ENCODE results near the gene NRARP. TPM values are rescaled to one million over a fixed set of nuclear protein-coding genes. Genes with fewer than 3 reads are reported as not detected.

Gene NRARP
- total and polyA plus RNA-seq, 2 of the 13 experiments (the other 11 are each of a cell fraction or from before 2014, with no cell fraction given), result 0.22 to 0.46 TPM

DNA sequence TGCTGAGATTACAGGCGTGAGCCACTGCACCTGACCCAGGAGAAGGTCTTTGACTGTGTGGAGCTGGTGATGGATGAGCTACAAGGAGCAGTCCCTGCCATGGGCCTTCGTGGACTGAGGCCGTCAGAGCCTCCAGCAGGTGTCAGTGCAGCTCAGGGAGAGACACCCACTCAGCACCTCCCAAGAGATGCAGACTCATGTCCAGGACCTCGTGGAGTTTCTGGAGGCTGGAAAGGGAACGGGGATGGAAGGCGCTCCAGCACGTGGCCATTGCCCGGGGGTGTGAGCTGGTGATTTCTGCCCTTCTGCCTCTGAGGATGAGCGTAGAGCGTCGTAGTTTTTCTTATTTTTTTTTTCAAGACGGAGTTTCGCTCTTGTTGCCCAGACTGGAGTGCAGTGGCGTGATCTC is 15.1 kb downstream of the NRARP start (continued):
- TF ChIP-seq TBL1XR1 (IDR thresholded peaks at IDR 0.05; ENCODE audit: borderline replicate concordance, low read length, partially characterized antibody) (no peak), GATA4 (IDR thresholded peaks at IDR 0.05; ENCODE audit: borderline replicate concordance, low read depth) (no peak), CBFB (CRISPR knock-in tag; IDR thresholded peaks at IDR 0.05) (no peak), SYNCRIP (IDR thresholded peaks at IDR 0.05; ENCODE audit: insufficient read depth, low read depth, low read length) (no peak), SOX5 (CRISPR knock-in tag; IDR thresholded peaks at IDR 0.05; ENCODE audit: borderline replicate concordance) (no peak), YEATS4 (CRISPR knock-in tag; IDR thresholded peaks at IDR 0.05; ENCODE audit: borderline replicate concordance) (no peak), ZNF766 (CRISPR knock-in tag; IDR thresholded peaks at IDR 0.05; ENCODE audit: borderline replicate concordance) (no peak), NRL (CRISPR knock-in tag; IDR thresholded peaks at IDR 0.05; ENCODE audit: borderline replicate concordance) (peak; percentile 66; the same call in 1 of the 2 replicates), YEATS2 (CRISPR knock-in tag; IDR thresholded peaks at IDR 0.05; ENCODE audit: borderline replicate concordance) (peak; percentile 29; the same call in 1 of the 2 replicates), ZNF354B (CRISPR knock-in tag; IDR thresholded peaks at IDR 0.05) (no peak), GTF2F1 (IDR thresholded peaks at IDR 0.05; ENCODE audit: low read length) (no peak), BORCS8-MEF2B (CRISPR knock-in tag; IDR thresholded peaks at IDR 0.05) (peak; percentile 59; the same call in 1 of the 2 replicates), ZNF615 (CRISPR knock-in tag; IDR thresholded peaks at IDR 0.05; ENCODE audit: borderline replicate concordance) (no peak), ZNF207 (IDR thresholded peaks at IDR 0.05; ENCODE audit: borderline replicate concordance) (no peak), ERF (CRISPR knock-in tag; IDR thresholded peaks at IDR 0.05) (0 out of 2 replicates have a peak, but pooled peaks have one; percentile 33), KDM1A (CRISPR knock-in tag; IDR thresholded peaks at IDR 0.05) (no peak), ZNF24 (IDR thresholded peaks at IDR 0.05) (no peak), SP1 (IDR thresholded peaks at IDR 0.05) (no peak), SP1 (CRISPR knock-in tag; IDR thresholded peaks at IDR 0.05) (0 out of 2 replicates have a peak, but pooled peaks have one; percentile 25), ADNP (CRISPR knock-in tag; IDR thresholded peaks at IDR 0.05) (no peak), CEBPB (IDR thresholded peaks at IDR 0.05; ENCODE audit: borderline replicate concordance, low read depth, low read length) (no peak), GPN1 (CRISPR knock-in tag; IDR thresholded peaks at IDR 0.05; ENCODE audit: borderline replicate concordance) (no peak), ZNF629 (CRISPR knock-in tag; conservative IDR thresholded peaks at IDR 0.05) (no peak), ZNF263 (CRISPR knock-in tag; IDR thresholded peaks at IDR 0.05) (peak; percentile 43; the same call in 1 of the 2 replicates), MAFK (conservative IDR thresholded peaks at IDR 0.05 in 1 of 2, IDR thresholded peaks at IDR 0.05 in 1 of 2; ENCODE audit: low read length in 2 of 2) (0 out of 4 replicates have a peak, but pooled peaks of 1 of the 2 experiments have one; percentile 4), FOXA1 (IDR thresholded peaks at IDR 0.05) (no peak), FOXA1 (CRISPR knock-in tag; IDR thresholded peaks at IDR 0.05) (0 out of 2 replicates have a peak, but pooled peaks have one; percentile 4), STAT5B (CRISPR knock-in tag; IDR thresholded peaks at IDR 0.05) (no peak), KLF12 (CRISPR knock-in tag; IDR thresholded peaks at IDR 0.05; ENCODE audit: borderline replicate concordance) (no peak), DMAP1 (CRISPR knock-in tag; IDR thresholded peaks at IDR 0.05) (0 out of 2 replicates have a peak, but pooled peaks have one; percentile 32), DNMT3B (CRISPR knock-in tag; conservative IDR thresholded peaks at IDR 0.05) (no peak), ZNF350 (CRISPR knock-in tag; IDR thresholded peaks at IDR 0.05; ENCODE audit: borderline replicate concordance, low read depth) (peak; percentile 25; the same call in 1 of the 2 replicates)
- TF ChIP-seq, protein P1, sequence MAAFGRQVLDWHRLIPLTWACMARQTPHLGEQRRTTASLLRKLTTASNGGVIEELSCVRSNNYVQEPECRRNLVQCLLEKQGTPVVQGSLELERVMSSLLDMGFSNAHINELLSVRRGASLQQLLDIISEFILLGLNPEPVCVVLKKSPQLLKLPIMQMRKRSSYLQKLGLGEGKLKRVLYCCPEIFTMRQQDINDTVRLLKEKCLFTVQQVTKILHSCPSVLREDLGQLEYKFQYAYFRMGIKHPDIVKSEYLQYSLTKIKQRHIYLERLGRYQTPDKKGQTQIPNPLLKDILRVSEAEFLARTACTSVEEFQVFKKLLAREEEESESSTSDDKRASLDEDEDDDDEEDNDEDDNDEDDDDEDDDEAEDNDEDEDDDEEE (CRISPR knock-in tag; IDR thresholded peaks at IDR 0.05), result no peak
